GM12878 (cell line): ENCODE data around the gene SLC22A23.

Source experiments
- EP300 ChIP-seq, 2 experiments: fragments of 150-350 bp in 1 of 2; IDR thresholded peaks; 2 replicates each; pipeline ENCODE4 v1.6.1; 2011 to 2012; ENCODE audit warnings: low read depth in 2 of 2, low read length in 2 of 2, borderline replicate concordance in 1 of 2, improper control_type of control experiment in 1 of 2, inconsistent platforms in 1 of 2; ENCODE audit not compliant: control insufficient read depth in 1 of 2
- JUND ChIP-seq: IDR thresholded peaks from 2 replicates; pipeline ENCODE4 v1.6.1; 2012; ENCODE audit warnings: low read depth, mild to moderate bottlenecking, low read length, improper control_type of control experiment, moderate library complexity
- TF ChIP-seq, protein P1 (sequence below): IDR thresholded peaks from 2 replicates; pipeline ENCODE4 v1.6.1; 2011; ENCODE audit warnings: low read depth, mild to moderate bottlenecking, low read length, moderate library complexity, borderline replicate concordance; ENCODE audit errors: extremely low read depth
- TF ChIP-seq, protein P2 (sequence below), 3 experiments: IDR thresholded peaks in 2 of 3; conservative IDR thresholded peaks in 1 of 3; 2 replicates each; pipeline ENCODE4 v1.5.1; 2011; ENCODE audit warnings: low read depth in 3 of 3, low read length in 3 of 3, mild to moderate bottlenecking in 3 of 3, control low read depth in 2 of 3, moderate library complexity in 2 of 3, inconsistent platforms in 1 of 3, mixed read lengths in 1 of 3; ENCODE audit not compliant: control insufficient read depth in 2 of 3, insufficient read depth in 1 of 3; ENCODE audit errors: extremely low read depth in 1 of 3
- TF ChIP-seq, protein P3 (sequence below): IDR thresholded peaks from 2 replicates; pipeline ENCODE4 v1.6.1; 2011; ENCODE audit warnings: low read depth, low read length, improper control_type of control experiment, borderline replicate concordance

DNA sequence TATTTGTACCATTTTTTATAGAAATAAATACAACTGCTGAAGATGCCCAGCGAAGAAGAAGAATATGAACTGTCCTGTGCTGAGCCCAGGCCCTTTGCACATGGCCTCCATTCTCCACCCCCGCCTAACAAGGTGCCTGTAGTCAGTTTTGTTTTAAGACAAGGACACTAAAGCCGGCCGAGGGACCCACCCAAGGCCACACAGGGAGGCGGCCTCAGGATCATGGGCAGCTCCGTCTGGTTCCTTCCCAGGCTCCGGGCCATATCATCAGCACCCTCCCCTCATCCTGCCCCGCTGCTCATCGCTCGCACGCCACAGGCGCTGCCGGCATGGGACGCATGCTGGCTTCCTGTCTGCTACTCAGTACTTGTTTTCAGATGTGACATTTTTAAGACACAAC lies 176.8 kb downstream of the SLC22A23 start:
- TF ChIP-seq EP300 (IDR thresholded peaks at IDR 0.05; ENCODE audit: borderline replicate concordance in 1 of 2, control insufficient read depth in 1 of 2, low read depth in 2 of 2, low read length in 2 of 2) (no peak), JUND (no peak)
- TF ChIP-seq, protein P1, sequence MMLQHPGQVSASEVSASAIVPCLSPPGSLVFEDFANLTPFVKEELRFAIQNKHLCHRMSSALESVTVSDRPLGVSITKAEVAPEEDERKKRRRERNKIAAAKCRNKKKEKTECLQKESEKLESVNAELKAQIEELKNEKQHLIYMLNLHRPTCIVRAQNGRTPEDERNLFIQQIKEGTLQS, result no peak
- TF ChIP-seq, protein P2, sequence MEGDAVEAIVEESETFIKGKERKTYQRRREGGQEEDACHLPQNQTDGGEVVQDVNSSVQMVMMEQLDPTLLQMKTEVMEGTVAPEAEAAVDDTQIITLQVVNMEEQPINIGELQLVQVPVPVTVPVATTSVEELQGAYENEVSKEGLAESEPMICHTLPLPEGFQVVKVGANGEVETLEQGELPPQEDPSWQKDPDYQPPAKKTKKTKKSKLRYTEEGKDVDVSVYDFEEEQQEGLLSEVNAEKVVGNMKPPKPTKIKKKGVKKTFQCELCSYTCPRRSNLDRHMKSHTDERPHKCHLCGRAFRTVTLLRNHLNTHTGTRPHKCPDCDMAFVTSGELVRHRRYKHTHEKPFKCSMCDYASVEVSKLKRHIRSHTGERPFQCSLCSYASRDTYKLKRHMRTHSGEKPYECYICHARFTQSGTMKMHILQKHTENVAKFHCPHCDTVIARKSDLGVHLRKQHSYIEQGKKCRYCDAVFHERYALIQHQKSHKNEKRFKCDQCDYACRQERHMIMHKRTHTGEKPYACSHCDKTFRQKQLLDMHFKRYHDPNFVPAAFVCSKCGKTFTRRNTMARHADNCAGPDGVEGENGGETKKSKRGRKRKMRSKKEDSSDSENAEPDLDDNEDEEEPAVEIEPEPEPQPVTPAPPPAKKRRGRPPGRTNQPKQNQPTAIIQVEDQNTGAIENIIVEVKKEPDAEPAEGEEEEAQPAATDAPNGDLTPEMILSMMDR (IDR thresholded peaks at IDR 0.05 in 2 of 3, conservative IDR thresholded peaks at IDR 0.05 in 1 of 3; ENCODE audit: control insufficient read depth in 2 of 3, extremely low read depth in 1 of 3, insufficient read depth in 1 of 3, low read depth in 3 of 3, low read length in 3 of 3), result no peak
- TF ChIP-seq, protein P3, sequence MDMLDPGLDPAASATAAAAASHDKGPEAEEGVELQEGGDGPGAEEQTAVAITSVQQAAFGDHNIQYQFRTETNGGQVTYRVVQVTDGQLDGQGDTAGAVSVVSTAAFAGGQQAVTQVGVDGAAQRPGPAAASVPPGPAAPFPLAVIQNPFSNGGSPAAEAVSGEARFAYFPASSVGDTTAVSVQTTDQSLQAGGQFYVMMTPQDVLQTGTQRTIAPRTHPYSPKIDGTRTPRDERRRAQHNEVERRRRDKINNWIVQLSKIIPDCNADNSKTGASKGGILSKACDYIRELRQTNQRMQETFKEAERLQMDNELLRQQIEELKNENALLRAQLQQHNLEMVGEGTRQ, result no peak
